HepG2 (cell line): ENCODE measurements around the gene DNAJC5. TPM values are rescaled to one million over a fixed set of nuclear protein-coding genes. Genes with fewer than 3 reads are reported as not detected.
A peak's percentile ranks its signal among the peaks of the same experiment; 100 is the strongest.

Experiments
- BORCS8-MEF2B ChIP-seq: sonication (generic); formaldehyde crosslinking; IDR thresholded peaks from 2 replicates; pipeline ENCODE4 v1.8.0; 2022; ENCODE audit warnings: mild to moderate bottlenecking, missing genetic modification reagents
- CCDC6 ChIP-seq: sonication (generic); formaldehyde crosslinking; IDR thresholded peaks from 2 replicates; pipeline ENCODE4 v1.8.1; 2022; ENCODE audit warnings: mild to moderate bottlenecking, missing genetic modification reagents, moderate library complexity
- ERF ChIP-seq: IDR thresholded peaks from 2 replicates; pipeline ENCODE4 v1.6.1; 2018; ENCODE audit warnings: missing biosample characterization, missing genetic modification reagents
- HDAC1 ChIP-seq: sonication (generic); formaldehyde crosslinking; IDR thresholded peaks from 2 replicates; pipeline ENCODE4 v1.5.1; 2020; ENCODE audit warnings: mild to moderate bottlenecking, missing genetic modification reagents
- JARID2 ChIP-seq: sonication (generic); formaldehyde crosslinking; IDR thresholded peaks from 2 replicates; pipeline ENCODE4 v1.8.1; 2023; ENCODE audit warnings: missing genetic modification reagents, inconsistent platforms; ENCODE audit not compliant: insufficient replicate concordance
- MLXIP ChIP-seq: sonication (generic); formaldehyde crosslinking; IDR thresholded peaks from 2 replicates; pipeline ENCODE4 v1.9.0; 2021; ENCODE audit warnings: missing genetic modification reagents, borderline replicate concordance
- RNF2 ChIP-seq: fragments of 450-650 bp; conservative IDR thresholded peaks from 2 replicates; pipeline ENCODE4 v1.6.1; 2016; ENCODE audit warnings: low read depth
- ZBTB33 ChIP-seq: sonication (generic); formaldehyde crosslinking; IDR thresholded peaks from 2 replicates; pipeline ENCODE4 v1.4.0; 2020; ENCODE audit warnings: missing genetic modification reagents
- ZFY ChIP-seq: sonication (generic); formaldehyde crosslinking; IDR thresholded peaks from 2 replicates; pipeline ENCODE4 v1.4.0; 2020; ENCODE audit warnings: missing genetic modification reagents
- ZNF3 ChIP-seq: IDR thresholded peaks from 2 replicates; pipeline ENCODE4 v1.7.0; 2017; ENCODE audit warnings: inconsistent platforms
- ZNF33B ChIP-seq: sonication (generic); formaldehyde crosslinking; IDR thresholded peaks from 2 replicates; pipeline ENCODE4 v1.5.1; 2020; ENCODE audit warnings: mild to moderate bottlenecking, missing genetic modification reagents
- ZNF616 ChIP-seq: sonication (generic); formaldehyde crosslinking; IDR thresholded peaks from 2 replicates; pipeline ENCODE4 v1.5.0; 2020; ENCODE audit warnings: low read depth, mild to moderate bottlenecking, missing genetic modification reagents
- ZNF790 ChIP-seq: sonication (generic); formaldehyde crosslinking; IDR thresholded peaks from 2 replicates; pipeline ENCODE4 v1.8.0; 2022; ENCODE audit warnings: missing genetic modification reagents, mild to moderate bottlenecking, borderline replicate concordance
- polyA plus RNA-seq, 8 experiments: library from polyadenylated mRNA; depleted of rRNA in 3 of 8; stranded (reverse) in 7 of 8; unstranded in 1 of 8; fragments of >200 nt; fragmentation: Illumina TruSeq in 4 of 8; extraction: Trizol in 4 of 8; gene quantifications; 2 replicates each; pipeline versions ENCODE4 v1.2.1 to v1.2.3, GENCODE V29; 2011 to 2016; ENCODE audit warnings: low read depth in 4 of 8, missing spikeins in 1 of 8, mixed read lengths in 1 of 8; ENCODE audit not compliant: insufficient read depth in 1 of 8
- total RNA-seq, 5 experiments: library from RNA; depleted of rRNA; stranded (reverse); fragments of >200 nt; fragmentation: Illumina TruSeq; extraction: Trizol; gene quantifications; 2 replicates each; pipeline ENCODE4 v1.2.3, GENCODE V29; 2016; ENCODE audit warnings: low read depth in 1 of 5
- TF ChIP-seq, protein P1 (sequence below): sonication (generic); formaldehyde crosslinking; IDR thresholded peaks from 2 replicates; pipeline ENCODE4 v1.9.0; 2021; ENCODE audit warnings: missing genetic modification reagents, mild to moderate bottlenecking, borderline replicate concordance
- TF ChIP-seq, protein P2 (sequence below): sonication (generic); formaldehyde crosslinking; IDR thresholded peaks from 2 replicates; pipeline ENCODE4; 2020; ENCODE audit warnings: missing genetic modification reagents, mild to moderate bottlenecking, borderline replicate concordance
- TF ChIP-seq, protein P3 (sequence below): sonication (generic); formaldehyde crosslinking; IDR thresholded peaks from 2 replicates; pipeline ENCODE4 v1.5.1; 2020; ENCODE audit warnings: missing genetic modification reagents, mild to moderate bottlenecking, borderline replicate concordance

DNAJC5 gene
- total and polyA plus RNA-seq, 2 of the 13 experiments (the other 11 are each of a cell fraction or from before 2014, with no cell fraction given): 42.8 to 64.5 TPM

DNA sequence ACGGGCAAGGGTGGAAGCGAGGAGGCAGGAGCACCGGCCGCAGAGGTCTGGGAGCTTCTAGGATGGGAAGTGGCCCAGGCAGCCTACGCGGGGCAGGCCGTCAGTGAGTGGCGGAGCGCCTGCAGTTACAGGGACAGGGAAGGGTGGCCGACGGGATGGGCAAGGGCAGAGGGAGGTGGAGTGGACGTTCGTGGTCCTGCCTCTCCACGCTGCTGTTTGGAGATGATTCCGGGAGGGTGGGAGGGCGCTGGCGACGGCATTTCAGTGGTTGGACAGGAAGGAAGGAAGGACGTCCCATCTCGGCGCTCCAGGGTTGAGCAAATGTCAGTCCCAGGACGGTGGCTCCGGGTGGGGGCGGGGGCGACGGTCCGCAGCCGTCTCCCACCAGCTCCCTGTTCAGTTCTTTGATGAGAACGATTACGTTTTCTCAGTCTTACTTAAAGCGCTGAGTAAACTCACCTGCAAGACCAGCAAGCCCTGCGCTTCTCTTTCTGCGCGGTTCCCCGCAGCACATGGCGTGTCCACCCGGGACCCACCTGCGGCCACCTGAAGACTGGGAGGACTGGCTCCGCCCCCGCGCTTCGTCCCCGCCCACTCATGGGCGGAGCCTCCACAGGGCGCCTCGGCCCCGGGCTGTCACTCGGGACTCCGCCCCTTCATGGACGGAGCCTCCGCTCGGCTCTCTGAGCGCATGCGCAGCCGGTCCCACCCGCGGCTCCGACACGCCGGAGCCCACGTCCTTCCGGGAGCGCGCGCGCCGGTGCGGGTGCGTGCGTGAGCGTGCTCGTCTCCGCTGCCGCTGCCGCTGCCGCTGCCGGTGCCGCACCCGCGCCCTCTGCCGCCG is at the start of gene DNAJC5 (continued):
- TF ChIP-seq, protein P1, sequence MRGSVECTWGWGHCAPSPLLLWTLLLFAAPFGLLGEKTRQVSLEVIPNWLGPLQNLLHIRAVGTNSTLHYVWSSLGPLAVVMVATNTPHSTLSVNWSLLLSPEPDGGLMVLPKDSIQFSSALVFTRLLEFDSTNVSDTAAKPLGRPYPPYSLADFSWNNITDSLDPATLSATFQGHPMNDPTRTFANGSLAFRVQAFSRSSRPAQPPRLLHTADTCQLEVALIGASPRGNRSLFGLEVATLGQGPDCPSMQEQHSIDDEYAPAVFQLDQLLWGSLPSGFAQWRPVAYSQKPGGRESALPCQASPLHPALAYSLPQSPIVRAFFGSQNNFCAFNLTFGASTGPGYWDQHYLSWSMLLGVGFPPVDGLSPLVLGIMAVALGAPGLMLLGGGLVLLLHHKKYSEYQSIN (CRISPR knock-in tag): no peak
- TF ChIP-seq BORCS8-MEF2B (CRISPR knock-in tag) (peak; percentile 46; the same call in 1 of the 2 replicates), ZNF790 (CRISPR knock-in tag) (peak; percentile 78; the same call in 1 of the 2 replicates), JARID2 (CRISPR knock-in tag) (peak; percentile 85), ZNF616 (peak; percentile 69; the same call in 1 of the 2 replicates), ERF (CRISPR knock-in tag) (peak; percentile 86), RNF2 (0 out of 2 replicates have a peak, but pooled peaks have one; percentile 32), HDAC1 (CRISPR knock-in tag) (peak; percentile 95), ZBTB33 (CRISPR knock-in tag) (peak; percentile 43; the same call in 1 of the 2 replicates), CCDC6 (CRISPR knock-in tag) (no peak), ZNF3 (no peak), ZFY (CRISPR knock-in tag) (peak; percentile 68; the same call in 1 of the 2 replicates), MLXIP (CRISPR knock-in tag) (no peak), ZNF33B (CRISPR knock-in tag) (0 out of 2 replicates have a peak, but pooled peaks have one; percentile 81)
- TF ChIP-seq, protein P2, sequence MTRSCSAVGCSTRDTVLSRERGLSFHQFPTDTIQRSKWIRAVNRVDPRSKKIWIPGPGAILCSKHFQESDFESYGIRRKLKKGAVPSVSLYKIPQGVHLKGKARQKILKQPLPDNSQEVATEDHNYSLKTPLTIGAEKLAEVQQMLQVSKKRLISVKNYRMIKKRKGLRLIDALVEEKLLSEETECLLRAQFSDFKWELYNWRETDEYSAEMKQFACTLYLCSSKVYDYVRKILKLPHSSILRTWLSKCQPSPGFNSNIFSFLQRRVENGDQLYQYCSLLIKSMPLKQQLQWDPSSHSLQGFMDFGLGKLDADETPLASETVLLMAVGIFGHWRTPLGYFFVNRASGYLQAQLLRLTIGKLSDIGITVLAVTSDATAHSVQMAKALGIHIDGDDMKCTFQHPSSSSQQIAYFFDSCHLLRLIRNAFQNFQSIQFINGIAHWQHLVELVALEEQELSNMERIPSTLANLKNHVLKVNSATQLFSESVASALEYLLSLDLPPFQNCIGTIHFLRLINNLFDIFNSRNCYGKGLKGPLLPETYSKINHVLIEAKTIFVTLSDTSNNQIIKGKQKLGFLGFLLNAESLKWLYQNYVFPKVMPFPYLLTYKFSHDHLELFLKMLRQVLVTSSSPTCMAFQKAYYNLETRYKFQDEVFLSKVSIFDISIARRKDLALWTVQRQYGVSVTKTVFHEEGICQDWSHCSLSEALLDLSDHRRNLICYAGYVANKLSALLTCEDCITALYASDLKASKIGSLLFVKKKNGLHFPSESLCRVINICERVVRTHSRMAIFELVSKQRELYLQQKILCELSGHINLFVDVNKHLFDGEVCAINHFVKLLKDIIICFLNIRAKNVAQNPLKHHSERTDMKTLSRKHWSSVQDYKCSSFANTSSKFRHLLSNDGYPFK: peak; percentile 43; the same call in 1 of the 2 replicates
- TF ChIP-seq, protein P3, sequence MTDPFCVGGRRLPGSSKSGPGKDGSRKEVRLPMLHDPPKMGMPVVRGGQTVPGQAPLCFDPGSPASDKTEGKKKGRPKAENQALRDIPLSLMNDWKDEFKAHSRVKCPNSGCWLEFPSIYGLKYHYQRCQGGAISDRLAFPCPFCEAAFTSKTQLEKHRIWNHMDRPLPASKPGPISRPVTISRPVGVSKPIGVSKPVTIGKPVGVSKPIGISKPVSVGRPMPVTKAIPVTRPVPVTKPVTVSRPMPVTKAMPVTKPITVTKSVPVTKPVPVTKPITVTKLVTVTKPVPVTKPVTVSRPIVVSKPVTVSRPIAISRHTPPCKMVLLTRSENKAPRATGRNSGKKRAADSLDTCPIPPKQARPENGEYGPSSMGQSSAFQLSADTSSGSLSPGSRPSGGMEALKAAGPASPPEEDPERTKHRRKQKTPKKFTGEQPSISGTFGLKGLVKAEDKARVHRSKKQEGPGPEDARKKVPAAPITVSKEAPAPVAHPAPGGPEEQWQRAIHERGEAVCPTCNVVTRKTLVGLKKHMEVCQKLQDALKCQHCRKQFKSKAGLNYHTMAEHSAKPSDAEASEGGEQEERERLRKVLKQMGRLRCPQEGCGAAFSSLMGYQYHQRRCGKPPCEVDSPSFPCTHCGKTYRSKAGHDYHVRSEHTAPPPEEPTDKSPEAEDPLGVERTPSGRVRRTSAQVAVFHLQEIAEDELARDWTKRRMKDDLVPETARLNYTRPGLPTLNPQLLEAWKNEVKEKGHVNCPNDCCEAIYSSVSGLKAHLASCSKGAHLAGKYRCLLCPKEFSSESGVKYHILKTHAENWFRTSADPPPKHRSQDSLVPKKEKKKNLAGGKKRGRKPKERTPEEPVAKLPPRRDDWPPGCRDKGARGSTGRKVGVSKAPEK: 0 out of 2 replicates have a peak, but pooled peaks have one; percentile 59
